CD4-positive, CD25-positive, alpha-beta regulatory T cell (primary cell): ENCODE data around the gene TMEM178A. TPM values are rescaled to one million over a fixed set of nuclear protein-coding genes. Genes with fewer than 3 reads are reported as not detected.

Source experiments
- ATAC-seq, 2 donors: fragments of 150-1000 bp; cut with Tn5 transposase; one replicate each; pipeline ENCODE4 v1.10.0; 2021; ENCODE audit warnings: low read depth in 2 of 2, moderate number of reproducible peaks in 2 of 2, moderate library complexity in 1 of 2
- DNase-seq, 3 donors: peaks; one replicate each; pipeline versions ENCODE4 v3.0.0 to v3.0.0-alpha.2; 2012 to 2022; ENCODE audit warnings: mixed read lengths in 1 of 3
- H3K27ac ChIP-seq: one replicate; pipeline ENCODE4 v1.7.0; 2013; ENCODE audit warnings: mild to moderate bottlenecking, low read length; ENCODE audit not compliant: insufficient read depth, poor library complexity, severe bottlenecking
- H3K27me3 ChIP-seq: one replicate; pipeline ENCODE4 v1.7.0; 2013; ENCODE audit warnings: low read length; ENCODE audit not compliant: control insufficient read depth, insufficient read depth
- H3K36me3 ChIP-seq: one replicate; pipeline ENCODE4 v1.7.0; 2013; ENCODE audit warnings: mild to moderate bottlenecking, low read length, moderate library complexity; ENCODE audit not compliant: control insufficient read depth, insufficient read depth
- H3K4me1 ChIP-seq: 2 replicates; pipeline ENCODE4 v1.7.0; 2013; ENCODE audit warnings: mild to moderate bottlenecking, low read length; ENCODE audit not compliant: insufficient read depth, control insufficient read depth, poor library complexity, severe bottlenecking
- H3K4me3 ChIP-seq: one replicate; pipeline ENCODE4 v1.7.0; 2013; ENCODE audit warnings: low read depth, mild to moderate bottlenecking, low read length, moderate library complexity
- H3K9me3 ChIP-seq, 2 experiments: 1 replicate in 1 of 2; 2 replicates in 1 of 2; pipeline ENCODE4 v1.7.0; 2013; ENCODE audit warnings: low read length in 2 of 2, mild to moderate bottlenecking in 1 of 2, moderate library complexity in 1 of 2; ENCODE audit not compliant: control insufficient read depth in 2 of 2
- H3K27ac Mint-ChIP-seq, 3 donors: one replicate each; pipeline ENCODE4 v1.8.0; 2020 to 2022; ENCODE audit warnings: mild to moderate bottlenecking in 3 of 3, mixed read lengths in 3 of 3, moderate library complexity in 2 of 3
- H3K27me3 Mint-ChIP-seq: one replicate; pipeline ENCODE4 v1.8.0; 2022; ENCODE audit warnings: mild to moderate bottlenecking, mixed read lengths
- H3K36me3 Mint-ChIP-seq: one replicate; pipeline ENCODE4 v1.8.0; 2020; ENCODE audit warnings: mixed read lengths
- H3K4me1 Mint-ChIP-seq, 4 donors: one replicate each; pipeline ENCODE4 v1.8.0; 2020 to 2022; ENCODE audit warnings: mixed read lengths in 4 of 4, mild to moderate bottlenecking in 1 of 4
- H3K4me3 Mint-ChIP-seq, 4 donors: one replicate each; pipeline ENCODE4 v1.8.0; 2020 to 2022; ENCODE audit warnings: mild to moderate bottlenecking in 4 of 4, mixed read lengths in 4 of 4, moderate library complexity in 3 of 4
- H3K9me3 Mint-ChIP-seq, 7 donors: one replicate each; pipeline ENCODE4 v1.8.0; 2020 to 2022; ENCODE audit warnings: mixed read lengths in 7 of 7, mild to moderate bottlenecking in 3 of 7, moderate library complexity in 2 of 7
- polyA plus RNA-seq, 4 donors: library from polyadenylated mRNA; unstranded; fragments of 300-500 nt; fragmentation: Illumina TruSeq; gene quantifications; one replicate each; pipeline ENCODE4 v1.2.3, GENCODE V29; 2021
- total RNA-seq: library from RNA; stranded (reverse); gene quantifications from one replicate; pipeline ENCODE4 v1.2.3, GENCODE V29; 2022

TMEM178A gene
- total and polyA plus RNA-seq, 5 donors from 2014 or later = not detected

GRCh38 chr2:39689876-39690275, 24.2 kb downstream of the TMEM178A start:
- ATAC-seq = no peak
- Histone ChIP-seq H3K9me3 (no peaks in the 10 kb centered on the region), H3K27ac (no peak overlapping the region), H3K4me1 (no peaks in the 10 kb centered on the region), H3K36me3 (no peaks in the 10 kb centered on the region), H3K4me3 (no peak overlapping the region), H3K27me3 (peaks cover 10% of the 10 kb centered on the region)
- no peak for DNase-seq
- peaks cover 6% of the 10 kb centered on the region for H3K27me3 Mint-ChIP-seq
- no peak overlapping the region for H3K4me3 Mint-ChIP-seq
- no peak overlapping the region for H3K27ac Mint-ChIP-seq
- H3K9me3 Mint-ChIP-seq = peaks cover 0 to 6% (median 2%) of the 10 kb centered on the region in 7 donors
- H3K4me1 Mint-ChIP-seq = no peaks in the 10 kb centered on the region
- H3K36me3 Mint-ChIP-seq = no peaks in the 10 kb centered on the region

GRCh38 chr2:39693245-39693644, 27.5 kb downstream of the TMEM178A start:
- no peaks in the 10 kb centered on the region for H3K4me1 ChIP-seq

GRCh38 chr2:39696101-39696553, 30.4 kb downstream of the TMEM178A start:
- H3K27me3 Mint-ChIP-seq = peaks cover 16% of the 10 kb centered on the region

More at GRCh38 chr2:39693245-39693644, 27.5 kb downstream of the TMEM178A start:
- H3K9me3 ChIP-seq = no peaks in the 10 kb centered on the region
- peaks cover 0 to 6% (median 2%) of the 10 kb centered on the region in 7 donors for H3K9me3 Mint-ChIP-seq
- H3K36me3 ChIP-seq = no peaks in the 10 kb centered on the region
- H3K4me3 ChIP-seq = no peak overlapping the region
- H3K4me1 Mint-ChIP-seq = no peaks in the 10 kb centered on the region
- H3K27me3 Mint-ChIP-seq = peaks cover 18% of the 10 kb centered on the region
- ATAC-seq (no peak), DNase-seq (no peak)
- H3K27me3 ChIP-seq = peaks cover 6% of the 10 kb centered on the region
- H3K27ac ChIP-seq = no peak overlapping the region
- H3K36me3 Mint-ChIP-seq = no peaks in the 10 kb centered on the region
- H3K4me3 Mint-ChIP-seq = no peak overlapping the region
- no peak overlapping the region for H3K27ac Mint-ChIP-seq

GRCh38 chr2:39696838-39697237, 31.1 kb downstream of the TMEM178A start:
- Mint-ChIP-seq H3K9me3 (peaks cover 2 to 18% (median 10%) of the 10 kb centered on the region in 7 donors), H3K4me1 (no peaks in the 10 kb centered on the region), H3K27ac (no peak overlapping the region), H3K27me3 (peaks cover 16% of the 10 kb centered on the region), H3K4me3 (no peak overlapping the region), H3K36me3 (no peaks in the 10 kb centered on the region)
- Histone ChIP-seq H3K9me3 (peaks cover 12 to 15% of the 10 kb centered on the region in 2 experiments), H3K4me1 (no peaks in the 10 kb centered on the region), H3K4me3 (no peak overlapping the region), H3K36me3 (no peaks in the 10 kb centered on the region), H3K27ac (no peak overlapping the region), H3K27me3 (peaks cover 6% of the 10 kb centered on the region)
- ATAC-seq (no peak), DNase-seq (no peak)

More at GRCh38 chr2:39696101-39696553, 30.4 kb downstream of the TMEM178A start:
- Mint-ChIP-seq H3K27ac (no peak overlapping the region), H3K9me3 (peaks cover under 1 to 11% (median 4%) of the 10 kb centered on the region in 7 donors), H3K4me3 (no peak overlapping the region), H3K36me3 (no peaks in the 10 kb centered on the region), H3K4me1 (no peaks in the 10 kb centered on the region)
- H3K27me3 ChIP-seq = peaks cover 4% of the 10 kb centered on the region
- H3K4me1 ChIP-seq = no peaks in the 10 kb centered on the region
- peaks cover 5 to 8% of the 10 kb centered on the region in 2 experiments for H3K9me3 ChIP-seq
- no peak overlapping the region for H3K4me3 ChIP-seq
- H3K27ac ChIP-seq = no peak overlapping the region
- ATAC-seq = no peak
- no peak for DNase-seq
- no peaks in the 10 kb centered on the region for H3K36me3 ChIP-seq

- DNase-seq = no peak
These were observed 31.7 kb downstream of the TMEM178A start for GRCh38 chr2:39697454-39697853.

GRCh38 chr2:39701137-39701536, 35.4 kb downstream of the TMEM178A start:
- Histone ChIP-seq H3K27ac (no peak overlapping the region), H3K27me3 (peaks cover 4% of the 10 kb centered on the region), H3K36me3 (no peaks in the 10 kb centered on the region), H3K4me3 (no peak overlapping the region), H3K9me3 (peaks cover 16 to 22% of the 10 kb centered on the region in 2 experiments), H3K4me1 (no peaks in the 10 kb centered on the region)
- Mint-ChIP-seq H3K27ac (no peak overlapping the region), H3K36me3 (no peaks in the 10 kb centered on the region), H3K9me3 (peaks cover 4 to 23% (median 12%) of the 10 kb centered on the region in 7 donors), H3K4me3 (no peak overlapping the region), H3K27me3 (peaks cover 10% of the 10 kb centered on the region), H3K4me1 (no peaks in the 10 kb centered on the region)
- DNase-seq (no peak), ATAC-seq (no peak)

More at GRCh38 chr2:39697454-39697853, 31.7 kb downstream of the TMEM178A start:
- no peaks in the 10 kb centered on the region for H3K4me1 Mint-ChIP-seq
- ATAC-seq = no peak
- Histone ChIP-seq H3K4me1 (no peaks in the 10 kb centered on the region), H3K4me3 (no peak overlapping the region), H3K36me3 (no peaks in the 10 kb centered on the region), H3K27me3 (peaks cover 6% of the 10 kb centered on the region), H3K27ac (no peak overlapping the region), H3K9me3 (peaks cover 16 to 21% of the 10 kb centered on the region in 2 experiments)
- no peaks in the 10 kb centered on the region for H3K36me3 Mint-ChIP-seq
- H3K9me3 Mint-ChIP-seq = peaks cover 4 to 23% (median 12%) of the 10 kb centered on the region in 7 donors
- H3K27me3 Mint-ChIP-seq = peaks cover 16% of the 10 kb centered on the region
- H3K4me3 Mint-ChIP-seq = no peak overlapping the region
- no peak overlapping the region for H3K27ac Mint-ChIP-seq

- ATAC-seq (no peak), DNase-seq (no peak)
- H3K4me1 Mint-ChIP-seq = no peaks in the 10 kb centered on the region
- H3K27ac Mint-ChIP-seq = no peak overlapping the region
- H3K27me3 Mint-ChIP-seq = peaks cover 5% of the 10 kb centered on the region
- peaks cover 4 to 27% (median 12%) of the 10 kb centered on the region in 7 donors for H3K9me3 Mint-ChIP-seq
- Histone ChIP-seq H3K4me3 (no peak overlapping the region), H3K9me3 (peaks cover 16 to 22% of the 10 kb centered on the region in 2 experiments), H3K27me3 (peaks cover 4% of the 10 kb centered on the region), H3K27ac (no peak overlapping the region), H3K36me3 (no peaks in the 10 kb centered on the region), H3K4me1 (no peaks in the 10 kb centered on the region)
- H3K4me3 Mint-ChIP-seq = no peak overlapping the region
- H3K36me3 Mint-ChIP-seq = no peaks in the 10 kb centered on the region
These were observed 37.6 kb downstream of the TMEM178A start for GRCh38 chr2:39703181-39703872.

GRCh38 chr2:39704540-39704939, 38.8 kb downstream of the TMEM178A start:
- Mint-ChIP-seq H3K27ac (no peak overlapping the region), H3K4me1 (no peaks in the 10 kb centered on the region)

More at GRCh38 chr2:39704540-39704939, 38.8 kb downstream of the TMEM178A start:
- peaks cover 16 to 22% of the 10 kb centered on the region in 2 experiments for H3K9me3 ChIP-seq
- no peak overlapping the region for H3K4me3 ChIP-seq
- no peaks in the 10 kb centered on the region for H3K36me3 Mint-ChIP-seq
- peaks cover 4 to 27% (median 12%) of the 10 kb centered on the region in 7 donors for H3K9me3 Mint-ChIP-seq
- no peaks in the 10 kb centered on the region for H3K4me1 ChIP-seq
- DNase-seq = no peak
- H3K27me3 Mint-ChIP-seq = peaks cover 5% of the 10 kb centered on the region
- no peak overlapping the region for H3K27ac ChIP-seq
- no peak overlapping the region for H3K4me3 Mint-ChIP-seq
- ATAC-seq = no peak
- H3K27me3 ChIP-seq = peaks cover 4% of the 10 kb centered on the region
- H3K36me3 ChIP-seq = no peaks in the 10 kb centered on the region
